T-helper 1 cell (primary cell): ENCODE data around the gene PC.

Experiments used
- DNase-seq, 5 donors: peaks; one replicate each; pipeline ENCODE4 v3.0.0-alpha.2; 2012 to 2020

PC gene

DNA sequence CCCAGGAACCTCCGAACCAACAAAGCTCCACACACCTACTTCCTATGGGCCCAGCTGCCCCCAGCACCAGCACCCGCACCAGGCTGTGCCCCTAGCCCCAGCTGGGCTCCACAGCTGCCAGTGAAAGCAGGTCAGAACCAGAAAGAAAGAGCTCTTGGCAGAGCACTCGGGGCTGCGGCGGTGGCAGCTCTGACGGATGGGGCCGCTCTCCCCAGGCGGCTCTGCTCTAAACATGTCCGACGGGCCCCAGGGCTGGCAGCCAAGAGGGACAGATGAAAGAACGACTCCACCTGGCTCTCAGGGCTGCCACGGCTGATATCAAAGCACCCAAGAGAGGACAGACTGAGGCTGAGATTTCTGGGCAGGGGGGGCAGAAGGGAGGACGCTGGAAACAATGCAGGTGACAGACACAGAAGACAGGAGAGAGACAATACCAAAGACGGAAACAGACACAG is 75.6 kb downstream of the PC start:
- DNase-seq = no peak

- no peak for DNase-seq
Observed at GRCh38 chr11:66881927-66882452, 76.2 kb downstream of the PC start.

DNA sequence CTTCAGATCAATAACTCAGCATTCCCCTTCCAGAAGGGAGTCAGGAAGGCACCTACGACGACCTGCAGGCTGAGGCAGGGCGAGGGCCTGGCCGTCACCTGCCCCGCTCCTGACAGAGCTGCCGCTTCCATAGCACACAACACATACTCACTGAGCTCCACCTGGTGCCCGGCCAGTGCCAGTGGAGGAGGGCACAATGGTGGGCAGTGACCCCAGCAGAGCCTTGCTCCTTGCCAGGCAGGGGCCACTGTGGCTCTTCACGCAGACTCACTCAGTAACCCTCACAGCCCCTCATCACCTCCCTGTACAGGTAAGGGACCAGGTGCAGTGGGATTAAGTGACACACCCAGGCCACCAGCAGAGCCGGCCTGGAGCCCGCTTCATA is 76.7 kb downstream of the PC start:
- DNase-seq = no peak

DNA sequence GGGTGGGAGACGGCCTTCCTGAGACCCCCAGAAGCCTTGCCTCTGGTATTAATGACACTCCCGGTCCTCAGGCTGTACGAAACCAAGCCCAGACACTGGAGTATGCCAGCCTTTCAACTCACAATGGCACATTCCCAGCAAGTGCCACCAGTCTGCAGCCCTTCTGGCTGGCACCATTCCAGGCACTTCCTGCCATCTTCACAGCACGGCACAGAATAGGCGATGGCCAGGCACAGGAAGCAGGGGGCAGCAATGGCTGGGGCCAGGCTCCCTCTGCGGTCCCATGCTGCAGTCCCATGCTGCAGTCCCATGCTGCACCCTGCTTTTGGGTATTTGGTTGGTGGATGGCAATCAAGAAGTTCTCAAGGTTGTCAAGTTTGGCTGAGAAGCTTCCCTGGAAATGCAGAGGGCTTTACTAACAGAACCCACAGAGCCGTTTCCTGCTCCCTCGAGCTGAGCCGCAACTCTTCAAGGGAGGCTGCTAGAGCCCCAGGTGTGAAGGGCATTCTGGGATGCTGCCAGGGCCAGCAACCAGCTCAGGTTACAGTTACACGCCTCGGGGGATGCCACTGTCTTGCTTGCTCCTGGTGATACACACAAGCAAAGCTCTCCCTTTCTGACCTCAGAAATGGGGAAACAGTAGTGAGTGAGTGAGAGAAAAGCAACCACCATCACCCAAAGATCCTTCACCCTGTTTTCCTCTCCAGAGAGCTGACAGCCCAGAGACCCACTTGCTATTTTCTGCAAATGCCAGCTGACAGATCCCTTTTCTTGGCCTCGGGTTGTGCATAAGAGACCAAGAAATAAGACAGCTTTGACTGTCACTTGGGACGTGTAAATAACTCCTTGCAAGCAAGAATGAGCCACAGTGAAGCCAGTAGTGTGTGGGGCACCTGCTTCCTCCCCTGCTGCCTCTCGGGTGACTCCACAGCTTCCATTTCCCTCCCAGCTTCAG is 77.4 kb downstream of the PC start:
- no peak for DNase-seq

- DNase-seq = no peak
Observed at GRCh38 chr11:66879999-66880398, 78.2 kb downstream of the PC start.

GRCh38 chr11:66879583-66879982 is 78.6 kb downstream of the PC start:
- DNase-seq = no peak

- DNase-seq = no peak
Observed at GRCh38 chr11:66879000-66879399, 79.2 kb downstream of the PC start.

GRCh38 chr11:66878474-66878873 is 79.7 kb downstream of the PC start:
- DNase-seq = no peak

GRCh38 chr11:66877588-66878385 is 80.4 kb downstream of the PC start:
- no peak for DNase-seq

GRCh38 chr11:66875378-66875777 is 82.8 kb downstream of the PC start:
- no peak for DNase-seq

DNA sequence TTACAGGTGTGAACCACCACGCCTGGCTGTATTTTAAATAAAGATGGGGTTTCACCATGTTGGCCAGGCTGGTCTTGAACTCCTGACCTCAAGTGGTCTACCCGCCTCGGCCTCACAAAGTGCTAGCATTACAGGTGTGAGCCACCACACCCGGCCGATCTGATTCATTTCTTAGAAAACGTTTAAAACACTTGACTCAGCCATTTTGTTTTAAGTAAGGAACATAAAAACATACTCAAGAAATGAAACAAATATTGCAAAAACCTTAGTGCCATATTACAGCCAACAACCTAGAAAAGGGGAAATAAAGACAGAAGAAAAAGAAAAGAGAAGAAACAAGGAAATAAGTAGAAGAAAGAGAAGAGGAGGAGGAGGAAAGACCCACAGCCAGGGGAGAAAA is 84.0 kb downstream of the PC start:
- no peak for DNase-seq

GRCh38 chr11:66871521-66871901 is 86.7 kb downstream of the PC start:
- no peak for DNase-seq

- no peak for DNase-seq
Observed at GRCh38 chr11:66870616-66871520, 87.3 kb downstream of the PC start.

DNA sequence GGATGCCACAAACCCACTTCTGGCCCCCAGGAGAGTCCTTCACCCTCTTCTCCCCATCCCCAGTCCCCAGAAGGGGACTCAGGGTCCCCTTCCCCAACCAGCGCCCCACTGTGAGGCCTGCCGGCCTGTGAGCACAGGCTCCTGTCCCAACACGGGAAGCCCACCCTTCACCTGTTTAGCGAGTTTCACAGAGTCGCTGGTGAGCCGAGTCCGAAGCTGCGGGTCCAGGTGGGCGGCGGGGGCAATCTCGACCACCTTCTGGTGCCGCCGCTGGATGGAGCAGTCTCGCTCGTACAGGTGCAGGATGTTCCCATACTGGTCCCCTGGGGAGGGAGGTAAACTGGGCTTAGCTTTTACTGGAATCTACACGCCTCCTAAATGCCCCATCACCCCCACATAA is 88.1 kb downstream of the PC start:
- DNase-seq = no peak

GRCh38 chr11:66869567-66869870 is 88.7 kb downstream of the PC start:
- DNase-seq = no peak

DNA sequence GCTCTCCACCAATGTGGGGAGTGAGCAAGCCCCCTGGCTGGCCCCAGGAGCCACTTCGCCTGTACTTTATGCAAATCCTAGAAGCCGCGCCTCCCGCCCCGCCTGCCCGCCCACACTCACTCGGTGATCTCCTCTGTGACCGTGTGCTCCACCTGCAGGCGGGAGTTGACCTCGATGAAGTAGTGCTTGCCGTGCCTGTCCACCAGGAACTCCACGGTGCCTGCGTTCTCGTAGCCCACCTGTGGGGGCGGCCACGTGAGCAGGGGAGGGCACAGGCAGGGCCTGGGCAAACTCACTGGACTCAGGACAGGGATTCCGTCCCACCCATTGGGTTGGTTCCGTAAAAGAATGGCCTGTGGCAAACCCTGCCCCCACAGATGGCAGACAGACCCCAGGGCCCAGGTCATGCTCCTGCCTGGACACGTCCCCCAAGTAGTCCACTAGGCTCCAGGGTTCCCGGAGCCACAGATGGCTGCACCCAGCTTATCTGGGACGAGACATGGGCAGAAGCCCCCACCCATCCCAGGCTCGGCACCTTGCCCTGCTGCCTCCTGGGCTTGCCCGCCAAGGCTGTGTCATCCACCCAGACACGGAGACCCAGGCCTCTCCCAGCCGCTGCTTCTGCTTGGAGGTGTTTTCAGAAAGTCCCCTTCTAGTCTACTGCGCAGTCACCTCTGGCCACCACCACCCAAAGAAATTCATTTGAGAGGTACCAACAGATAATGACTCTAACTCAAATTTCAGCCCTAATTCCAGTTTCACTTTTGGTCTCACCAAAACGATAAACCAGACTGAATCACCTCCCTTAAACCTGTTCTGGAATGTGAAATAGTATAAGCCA is 89.2 kb downstream of the PC start:
- peak; percentile 58 to 79 (median 64) for DNase-seq

DNA sequence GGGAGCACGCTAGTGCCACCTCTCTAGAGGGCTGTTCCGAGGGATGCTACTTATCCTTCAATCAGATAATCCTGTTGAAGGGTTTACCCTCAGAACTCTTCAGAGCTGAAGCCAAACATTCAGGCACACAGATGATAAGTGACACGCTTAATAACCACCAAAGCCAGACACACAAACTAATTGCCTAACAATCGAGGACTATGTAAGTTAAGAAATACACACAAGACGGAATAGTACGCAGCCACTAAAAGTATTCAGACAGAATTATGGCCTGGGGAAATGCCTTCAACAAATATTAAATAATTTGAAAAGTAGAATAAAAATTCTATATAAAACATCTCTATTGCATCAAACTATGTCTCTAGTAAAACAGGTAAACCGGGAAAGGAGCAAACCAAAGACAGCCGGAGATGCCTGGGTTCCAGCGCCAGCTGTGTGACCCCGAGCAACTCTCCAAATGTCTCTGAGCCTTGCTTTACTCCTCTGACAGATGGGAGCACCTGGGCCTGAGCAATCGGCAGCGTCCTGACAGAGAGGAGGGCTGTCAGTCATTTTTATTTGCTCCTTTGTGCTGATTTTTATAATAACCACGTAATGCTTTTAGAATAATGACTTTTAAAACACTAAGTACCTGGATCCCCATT is 90.0 kb downstream of the PC start:
- no peak for DNase-seq

- DNase-seq = no peak
Observed at GRCh38 chr11:66867425-66868040, 90.7 kb downstream of the PC start.

DNA sequence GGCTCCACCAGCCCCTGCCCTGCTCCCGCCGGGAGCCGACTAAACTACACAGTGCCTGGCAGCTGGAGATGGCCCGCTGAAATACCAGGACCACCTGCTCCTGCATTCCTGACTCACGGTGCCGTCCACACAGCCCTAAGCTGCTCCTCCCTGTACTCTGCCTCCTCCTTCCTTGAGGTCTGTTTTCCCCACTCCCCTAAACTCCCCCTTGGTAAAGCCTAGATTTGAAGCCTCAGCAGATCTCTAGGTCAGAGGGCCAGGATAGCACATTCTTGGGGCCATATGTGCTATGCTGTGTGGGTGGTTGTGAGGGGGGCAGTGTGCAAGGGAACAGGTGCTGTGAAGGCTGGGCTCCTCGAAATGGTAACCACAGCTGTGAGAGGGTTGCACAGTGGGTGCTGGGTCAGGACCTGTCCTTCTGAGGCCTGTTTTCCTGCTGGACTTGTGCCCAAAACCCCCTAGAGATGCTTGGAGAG is 91.6 kb downstream of the PC start:
- DNase-seq = no peak

GRCh38 chr11:66866007-66866406 is 92.2 kb downstream of the PC start:
- DNase-seq = no peak
